Measurements from ENCODE around the gene PSPH.

DNA sequence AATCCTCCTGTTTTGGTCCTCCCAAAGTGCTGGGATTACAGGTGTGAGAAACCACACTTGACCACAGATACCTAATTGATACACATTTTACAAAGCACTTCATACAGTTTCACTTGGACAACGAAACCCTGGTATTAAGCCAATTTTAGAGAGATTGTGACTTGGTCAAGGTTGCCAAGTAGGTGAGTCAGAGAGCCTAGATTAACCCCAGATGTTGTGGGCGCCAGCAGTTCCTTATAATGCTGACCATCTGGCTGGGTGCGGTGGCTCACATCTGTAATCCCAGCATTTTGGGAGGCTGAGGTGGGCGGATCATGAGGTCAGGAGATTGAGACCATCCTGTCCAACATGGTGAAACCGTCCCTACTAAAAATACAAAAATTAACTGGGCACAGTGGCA lies 46.5 kb upstream of the PSPH start:
- TF ChIP-seq, protein P1, sequence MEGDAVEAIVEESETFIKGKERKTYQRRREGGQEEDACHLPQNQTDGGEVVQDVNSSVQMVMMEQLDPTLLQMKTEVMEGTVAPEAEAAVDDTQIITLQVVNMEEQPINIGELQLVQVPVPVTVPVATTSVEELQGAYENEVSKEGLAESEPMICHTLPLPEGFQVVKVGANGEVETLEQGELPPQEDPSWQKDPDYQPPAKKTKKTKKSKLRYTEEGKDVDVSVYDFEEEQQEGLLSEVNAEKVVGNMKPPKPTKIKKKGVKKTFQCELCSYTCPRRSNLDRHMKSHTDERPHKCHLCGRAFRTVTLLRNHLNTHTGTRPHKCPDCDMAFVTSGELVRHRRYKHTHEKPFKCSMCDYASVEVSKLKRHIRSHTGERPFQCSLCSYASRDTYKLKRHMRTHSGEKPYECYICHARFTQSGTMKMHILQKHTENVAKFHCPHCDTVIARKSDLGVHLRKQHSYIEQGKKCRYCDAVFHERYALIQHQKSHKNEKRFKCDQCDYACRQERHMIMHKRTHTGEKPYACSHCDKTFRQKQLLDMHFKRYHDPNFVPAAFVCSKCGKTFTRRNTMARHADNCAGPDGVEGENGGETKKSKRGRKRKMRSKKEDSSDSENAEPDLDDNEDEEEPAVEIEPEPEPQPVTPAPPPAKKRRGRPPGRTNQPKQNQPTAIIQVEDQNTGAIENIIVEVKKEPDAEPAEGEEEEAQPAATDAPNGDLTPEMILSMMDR (IDR thresholded peaks at IDR 0.05): no peak
- TF ChIP-seq, protein P2, sequence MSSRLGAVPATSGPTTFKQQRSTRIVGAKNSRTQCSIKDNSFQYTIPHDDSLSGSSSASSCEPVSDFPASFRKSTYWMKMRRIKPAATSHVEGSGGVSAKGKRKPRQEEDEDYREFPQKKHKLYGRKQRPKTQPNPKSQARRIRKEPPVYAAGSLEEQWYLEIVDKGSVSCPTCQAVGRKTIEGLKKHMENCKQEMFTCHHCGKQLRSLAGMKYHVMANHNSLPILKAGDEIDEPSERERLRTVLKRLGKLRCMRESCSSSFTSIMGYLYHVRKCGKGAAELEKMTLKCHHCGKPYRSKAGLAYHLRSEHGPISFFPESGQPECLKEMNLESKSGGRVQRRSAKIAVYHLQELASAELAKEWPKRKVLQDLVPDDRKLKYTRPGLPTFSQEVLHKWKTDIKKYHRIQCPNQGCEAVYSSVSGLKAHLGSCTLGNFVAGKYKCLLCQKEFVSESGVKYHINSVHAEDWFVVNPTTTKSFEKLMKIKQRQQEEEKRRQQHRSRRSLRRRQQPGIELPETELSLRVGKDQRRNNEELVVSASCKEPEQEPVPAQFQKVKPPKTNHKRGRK (CRISPR knock-in tag; IDR thresholded peaks at IDR 0.05; ENCODE audit: borderline replicate concordance): no peak
